Measurements from ENCODE around the gene CCND3. TPM values are rescaled to one million over a fixed set of nuclear protein-coding genes. Genes with fewer than 3 reads are reported as not detected.

Gene CCND3
- total RNA-seq (ENCODE audit: low replicate concordance): 25.8 and 28.1 TPM in 2 replicates

- no peak for TF ChIP-seq CTCF (IDR thresholded peaks at IDR 0.05; ENCODE audit: insufficient read depth, low read length)
- peak; percentile 82 for DNase-seq (ENCODE audit: low read depth)
- peak within 1 kb of the TSS; percentile 95 for H3K4me3 ChIP-seq (ENCODE audit: low read depth, low read length)
These were observed at the start of gene CCND3 for GRCh38 chr6:41941280-41942066. Gene CCND3 (minus strand): TSS chr6:41941808. CDS start chr6:41941649, 159 bp downstream.

GRCh38 chr6:41986339-41986738 is 44.7 kb upstream of the CCND3 start:
- no peak for TF ChIP-seq CTCF (IDR thresholded peaks at IDR 0.05; ENCODE audit: insufficient read depth, low read length)
- no peak for DNase-seq (ENCODE audit: low read depth)
- no peak overlapping the region for H3K4me3 ChIP-seq (ENCODE audit: low read depth, low read length)

GRCh38 chr6:41984623-41985022 is 43.0 kb upstream of the CCND3 start:
- no peak overlapping the region for H3K4me3 ChIP-seq (ENCODE audit: low read depth, low read length)
- no peak for DNase-seq (ENCODE audit: low read depth)

GRCh38 chr6:41976794-41977484 is 35.3 kb upstream of the CCND3 start:
- no peak overlapping the region for H3K4me3 ChIP-seq (ENCODE audit: low read depth, low read length)
- no peak for TF ChIP-seq CTCF (IDR thresholded peaks at IDR 0.05; ENCODE audit: insufficient read depth, low read length)
- peak; percentile 44 for DNase-seq (ENCODE audit: low read depth)

More at GRCh38 chr6:41984623-41985022, 43.0 kb upstream of the CCND3 start:
- no peak for TF ChIP-seq CTCF (IDR thresholded peaks at IDR 0.05; ENCODE audit: insufficient read depth, low read length)

GRCh38 chr6:41975276-41975675 is 33.7 kb upstream of the CCND3 start:
- H3K4me3 ChIP-seq (ENCODE audit: low read depth, low read length): no peak overlapping the region
- no peak for TF ChIP-seq CTCF (IDR thresholded peaks at IDR 0.05; ENCODE audit: insufficient read depth, low read length)
- DNase-seq (ENCODE audit: low read depth): no peak

- no peak for TF ChIP-seq CTCF (IDR thresholded peaks at IDR 0.05; ENCODE audit: insufficient read depth, low read length)
- DNase-seq (ENCODE audit: low read depth): no peak
- H3K4me3 ChIP-seq (ENCODE audit: low read depth, low read length): no peak overlapping the region
These were observed 32.7 kb upstream of the CCND3 start for GRCh38 chr6:41974281-41974825.
